Measurements from ENCODE around the gene USH2A.

Gene USH2A

GRCh38 chr1:215872658-215873057 is 550.6 kb downstream of the USH2A start:
- DNase-seq (ENCODE audit: low spot score): no peak
- ChIA-PET POLR2A (ENCODE audit: low non-redundant PET) (no interaction called here), CTCF (no interaction called here)
- TF ChIP-seq CTCF (conservative IDR thresholded peaks at IDR 0.05; ENCODE audit: low read depth): no peak
- no peak overlapping the region for H3K27ac ChIP-seq

- no peak for TF ChIP-seq CTCF (conservative IDR thresholded peaks at IDR 0.05; ENCODE audit: low read depth)
- no peak for DNase-seq (ENCODE audit: low spot score)
- POLR2A ChIA-PET (ENCODE audit: low non-redundant PET): no interaction called here
- CTCF ChIA-PET: interaction anchor here (0.6 kb wide), 1 partner anchor 162 kb away, joined by 3 read pairs; no protein-coding TSS in a partner anchor
- H3K27ac ChIP-seq: no peak overlapping the region
These were observed 554.7 kb downstream of the USH2A start for GRCh38 chr1:215868500-215868899.

- no peak for DNase-seq (ENCODE audit: low spot score)
- ChIA-PET CTCF (no interaction called here), POLR2A (ENCODE audit: low non-redundant PET) (no interaction called here)
- H3K27ac ChIP-seq: no peak overlapping the region
- TF ChIP-seq CTCF (conservative IDR thresholded peaks at IDR 0.05; ENCODE audit: low read depth): no peak
These were observed 558.2 kb downstream of the USH2A start for GRCh38 chr1:215865060-215865459.

- H3K27ac ChIP-seq: no peak overlapping the region
- TF ChIP-seq CTCF (conservative IDR thresholded peaks at IDR 0.05; ENCODE audit: low read depth): no peak
- POLR2A ChIA-PET (ENCODE audit: low non-redundant PET): no interaction called here
- DNase-seq (ENCODE audit: low spot score): no peak
- CTCF ChIA-PET: no interaction called here
These were observed 559.5 kb downstream of the USH2A start for GRCh38 chr1:215863796-215864195.

GRCh38 chr1:215860833-215861232 is 562.4 kb downstream of the USH2A start:
- no peak overlapping the region for H3K27ac ChIP-seq
- CTCF ChIA-PET: no interaction called here
- POLR2A ChIA-PET (ENCODE audit: low non-redundant PET): no interaction called here
- no peak for TF ChIP-seq CTCF (conservative IDR thresholded peaks at IDR 0.05; ENCODE audit: low read depth)
- no peak for DNase-seq (ENCODE audit: low spot score)

GRCh38 chr1:215857317-215857716 is 565.9 kb downstream of the USH2A start:
- no peak for TF ChIP-seq CTCF (conservative IDR thresholded peaks at IDR 0.05; ENCODE audit: low read depth)
- ChIA-PET POLR2A (ENCODE audit: low non-redundant PET) (no interaction called here), CTCF (no interaction called here)
- DNase-seq (ENCODE audit: low spot score): no peak
- no peak overlapping the region for H3K27ac ChIP-seq

Measured in RWPE1 (cell line).